Activated T-cell treated with anti-CD3 and anti-CD28 coated beads, Interleukin-2, amount 50 U/mL, for 4 hours (primary cell): ENCODE results near the gene KLRF1. TPM values are rescaled to one million over a fixed set of nuclear protein-coding genes. Genes with fewer than 3 reads are reported as not detected.

Experiments used
- ATAC-seq, 2 donors: fragments of 200-7000 bp; cut with Tn5 transposase; one replicate each; pipeline ENCODE4 v1.10.0; 2021
- DNase-seq: peaks from one replicate; pipeline ENCODE4 v3.0.0-alpha.2; 2020
- H3K27me3 Mint-ChIP-seq: one replicate; pipeline ENCODE4 v1.8.0; 2021; ENCODE audit warnings: low read depth, mixed read lengths
- H3K36me3 Mint-ChIP-seq: one replicate; pipeline ENCODE4 v1.8.0; 2022; ENCODE audit warnings: mixed read lengths; ENCODE audit not compliant: insufficient read depth
- H3K4me1 Mint-ChIP-seq: one replicate; pipeline ENCODE4 v1.8.0; 2021; ENCODE audit warnings: low read depth, mixed read lengths
- H3K4me3 Mint-ChIP-seq: one replicate; pipeline ENCODE4 v1.8.0; 2021; ENCODE audit warnings: mild to moderate bottlenecking, moderate library complexity, mixed read lengths
- H3K9me3 Mint-ChIP-seq: one replicate; pipeline ENCODE4 v1.8.0; 2021; ENCODE audit warnings: mixed read lengths
- total RNA-seq, 3 donors: library from RNA; stranded (reverse); gene quantifications; one replicate each; pipeline ENCODE4 v1.2.1, GENCODE V29; 2021

Gene KLRF1
- total RNA-seq, 3 donors from 2014 or later: not detected

- ATAC-seq: peak; percentile 43 to 57
- Mint-ChIP-seq H3K9me3 (no peaks in the 10 kb centered on the region), H3K36me3 (no peaks in the 10 kb centered on the region), H3K4me3 (peak overlapping the region; percentile 76), H3K27me3 (no peaks in the 10 kb centered on the region), H3K4me1 (peaks cover 58% of the 10 kb centered on the region)
- DNase-seq: no peak
Observed at GRCh38 chr12:9796346-9796745, 30.9 kb upstream of the KLRF1 start.

GRCh38 chr12:9796971-9797370 lies 30.3 kb upstream of the KLRF1 start:
- H3K9me3 Mint-ChIP-seq: no peaks in the 10 kb centered on the region
- peaks cover 52% of the 10 kb centered on the region for H3K4me1 Mint-ChIP-seq
- no peaks in the 10 kb centered on the region for H3K27me3 Mint-ChIP-seq
- no peaks in the 10 kb centered on the region for H3K36me3 Mint-ChIP-seq
- DNase-seq (no peak), ATAC-seq (no peak)
- H3K4me3 Mint-ChIP-seq: peak overlapping the region; percentile 76

DNA sequence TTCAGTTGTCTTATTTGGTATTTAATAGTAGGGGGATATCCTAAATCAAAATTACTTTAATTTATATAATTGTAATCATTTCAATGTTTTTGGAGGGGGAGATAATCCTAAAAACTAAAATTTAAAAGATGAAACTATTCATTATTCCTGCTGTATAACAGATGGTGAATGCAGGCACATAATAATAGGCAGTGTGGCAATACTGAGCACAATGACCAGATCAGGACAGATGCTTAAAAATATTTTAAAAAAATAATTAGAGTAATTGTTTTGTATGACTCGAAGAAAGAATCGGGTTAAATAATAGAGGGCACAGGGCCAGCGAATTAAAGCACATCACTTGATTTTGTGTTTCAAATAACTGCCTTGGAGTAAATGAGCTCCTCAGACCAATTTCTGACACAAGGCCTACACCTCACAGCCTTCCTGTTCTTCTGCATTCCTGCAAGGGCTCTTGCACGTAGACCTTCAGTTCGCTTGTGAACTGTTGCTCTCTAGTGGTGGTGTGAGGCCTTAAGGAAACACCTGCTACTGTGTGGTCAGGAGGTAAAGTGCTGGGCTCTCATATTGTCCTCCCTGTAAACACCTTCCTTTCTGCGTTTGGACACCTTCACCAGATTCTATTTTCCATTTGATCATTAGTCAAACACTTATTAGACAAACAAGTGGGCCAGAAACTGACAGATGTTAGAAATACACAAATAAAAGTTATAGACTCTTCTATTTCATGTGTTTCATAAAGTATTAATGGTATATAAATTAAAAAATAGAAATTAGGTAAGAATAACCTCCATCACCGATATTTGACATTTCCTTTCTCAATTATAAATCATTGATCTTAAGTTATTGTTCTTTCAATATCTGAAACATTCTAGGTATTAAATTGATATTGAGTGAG lies 29.3 kb upstream of the KLRF1 start:
- Mint-ChIP-seq H3K9me3 (no peaks in the 10 kb centered on the region), H3K4me1 (peaks cover 43% of the 10 kb centered on the region), H3K36me3 (no peaks in the 10 kb centered on the region), H3K4me3 (peak overlapping the region; percentile 76), H3K27me3 (no peaks in the 10 kb centered on the region)
- ATAC-seq (peak; percentile 64 to 75), DNase-seq (peak; percentile 58)

DNA sequence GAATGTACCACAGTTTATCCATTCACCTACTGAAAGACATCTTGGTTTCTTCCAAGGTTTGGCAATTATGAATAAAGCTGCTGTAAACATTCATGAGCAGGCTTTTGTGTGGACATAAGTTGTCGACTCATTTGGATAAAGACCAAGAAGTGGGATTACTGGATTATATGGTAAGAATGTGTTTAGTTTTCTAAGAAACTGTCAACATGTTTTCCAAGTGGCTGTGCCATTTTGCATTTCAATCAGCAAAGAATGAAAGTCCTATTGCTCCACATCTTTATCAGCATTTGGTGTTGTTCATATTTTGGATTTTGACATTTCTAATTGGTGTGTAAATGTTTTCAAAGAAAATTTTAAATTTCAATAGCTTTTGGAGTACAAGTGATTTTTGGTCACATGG lies 27.3 kb upstream of the KLRF1 start:
- H3K4me3 Mint-ChIP-seq: no peak overlapping the region
- ATAC-seq: no peak
- DNase-seq: no peak
- no peaks in the 10 kb centered on the region for H3K9me3 Mint-ChIP-seq
- no peaks in the 10 kb centered on the region for H3K27me3 Mint-ChIP-seq
- peaks cover 27% of the 10 kb centered on the region for H3K4me1 Mint-ChIP-seq
- H3K36me3 Mint-ChIP-seq: no peaks in the 10 kb centered on the region

DNA sequence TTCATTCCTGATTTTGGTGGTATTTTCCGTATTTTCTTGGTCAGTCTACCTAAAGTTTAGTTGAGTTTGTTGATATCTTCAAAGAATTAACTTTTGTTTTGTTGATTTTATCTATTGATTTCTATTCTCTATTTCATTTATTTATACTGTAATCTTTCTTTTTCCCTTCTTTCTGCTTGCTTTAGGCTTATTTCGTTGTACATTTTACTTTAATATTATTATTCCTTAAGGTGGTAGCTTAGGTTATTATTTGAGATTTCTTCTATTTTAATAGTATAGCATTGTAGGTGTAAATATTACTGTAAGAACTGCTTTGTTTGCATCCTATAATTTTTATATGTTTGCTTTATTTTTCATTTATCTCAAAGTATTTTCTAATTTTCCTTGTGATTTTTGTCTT lies 21.4 kb upstream of the KLRF1 start:
- ATAC-seq: no peak
- Mint-ChIP-seq H3K4me3 (no peak overlapping the region), H3K36me3 (no peaks in the 10 kb centered on the region), H3K27me3 (peaks cover 1% of the 10 kb centered on the region), H3K4me1 (no peaks in the 10 kb centered on the region), H3K9me3 (no peaks in the 10 kb centered on the region)
- DNase-seq: no peak

GRCh38 chr12:9806714-9807113 lies 20.6 kb upstream of the KLRF1 start:
- Mint-ChIP-seq H3K4me1 (no peaks in the 10 kb centered on the region), H3K27me3 (peaks cover 1% of the 10 kb centered on the region), H3K4me3 (no peak overlapping the region), H3K36me3 (no peaks in the 10 kb centered on the region), H3K9me3 (no peaks in the 10 kb centered on the region)
- ATAC-seq (no peak), DNase-seq (no peak)

DNA sequence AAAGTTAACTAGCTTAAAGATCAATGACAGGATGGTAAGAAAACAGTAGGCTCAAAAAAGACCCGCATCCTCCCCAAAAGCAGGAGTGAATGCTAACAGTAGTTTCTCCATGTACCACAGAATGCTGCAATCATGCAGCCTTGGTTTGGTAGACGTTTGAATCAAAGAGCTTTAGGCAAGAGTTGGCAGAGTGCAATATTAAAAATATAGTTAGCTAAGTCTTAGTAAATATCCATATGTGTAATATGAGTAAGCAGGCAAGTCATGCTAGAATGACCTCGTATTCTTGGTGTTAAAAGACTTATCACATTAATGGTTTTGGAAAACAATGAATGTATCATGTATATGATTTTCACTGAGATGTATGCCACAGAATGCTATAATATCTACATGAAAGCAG lies 18.8 kb upstream of the KLRF1 start:
- DNase-seq (no peak), ATAC-seq (peak in 1 of 2 donors; percentile 43)
- Mint-ChIP-seq H3K4me1 (peaks cover 1% of the 10 kb centered on the region), H3K4me3 (no peak overlapping the region), H3K36me3 (no peaks in the 10 kb centered on the region), H3K9me3 (no peaks in the 10 kb centered on the region), H3K27me3 (peaks cover 3% of the 10 kb centered on the region)

- Mint-ChIP-seq H3K9me3 (no peaks in the 10 kb centered on the region), H3K4me3 (no peak overlapping the region), H3K4me1 (peaks cover 6% of the 10 kb centered on the region), H3K36me3 (no peaks in the 10 kb centered on the region), H3K27me3 (peaks cover 3% of the 10 kb centered on the region)
- ATAC-seq: no peak
- no peak for DNase-seq
Observed at GRCh38 chr12:9809338-9809737, 17.9 kb upstream of the KLRF1 start.

DNA sequence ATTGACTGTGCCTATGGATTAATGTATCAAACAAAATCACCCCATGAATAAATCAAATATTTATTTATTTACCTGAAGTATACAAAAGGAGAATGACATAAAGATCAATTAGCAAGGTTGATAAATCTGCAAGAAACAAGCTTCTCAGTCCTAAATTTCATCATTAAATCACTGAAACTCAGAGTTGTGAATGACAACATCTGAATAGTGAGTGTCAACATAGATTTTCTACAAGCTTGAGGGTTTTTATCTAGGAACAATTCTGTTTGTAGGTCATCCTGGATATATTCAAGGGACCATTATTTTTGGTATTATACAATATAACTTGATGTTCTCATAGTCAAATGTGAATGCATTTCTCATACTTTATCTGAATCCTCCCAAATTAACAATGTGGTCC lies 17.4 kb upstream of the KLRF1 start:
- Mint-ChIP-seq H3K9me3 (no peaks in the 10 kb centered on the region), H3K27me3 (peaks cover 3% of the 10 kb centered on the region), H3K4me1 (peaks cover 6% of the 10 kb centered on the region), H3K36me3 (no peaks in the 10 kb centered on the region), H3K4me3 (no peak overlapping the region)
- ATAC-seq: no peak
- no peak for DNase-seq

- no peak for ATAC-seq
- H3K27me3 Mint-ChIP-seq: peaks cover 3% of the 10 kb centered on the region
- H3K4me3 Mint-ChIP-seq: no peak overlapping the region
- DNase-seq: no peak
- no peaks in the 10 kb centered on the region for H3K36me3 Mint-ChIP-seq
- H3K9me3 Mint-ChIP-seq: no peaks in the 10 kb centered on the region
- H3K4me1 Mint-ChIP-seq: peaks cover 6% of the 10 kb centered on the region
Observed at GRCh38 chr12:9810671-9811070, 16.6 kb upstream of the KLRF1 start.

DNA sequence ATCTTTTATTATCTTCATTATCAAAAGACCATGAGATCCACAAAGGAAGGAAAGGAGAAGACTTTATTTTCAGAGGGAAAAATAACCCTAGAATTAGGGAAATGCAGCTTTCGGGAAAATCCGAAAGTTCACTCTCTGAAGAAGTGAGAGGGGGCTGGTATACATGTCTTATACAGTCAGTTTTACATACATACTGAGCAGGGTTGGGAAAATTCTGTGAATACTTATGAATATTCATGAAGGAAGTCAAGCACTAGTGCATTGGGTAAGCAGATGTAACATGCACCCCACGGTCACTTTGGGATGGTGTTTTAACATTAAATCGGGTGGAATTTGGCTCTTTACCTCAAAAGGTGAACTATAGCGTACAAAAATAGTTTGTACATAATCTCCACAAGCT lies 15.7 kb upstream of the KLRF1 start:
- no peak overlapping the region for H3K4me3 Mint-ChIP-seq
- peaks cover 6% of the 10 kb centered on the region for H3K4me1 Mint-ChIP-seq
- H3K36me3 Mint-ChIP-seq: no peaks in the 10 kb centered on the region
- peaks cover 3% of the 10 kb centered on the region for H3K27me3 Mint-ChIP-seq
- no peak for DNase-seq
- no peak for ATAC-seq
- H3K9me3 Mint-ChIP-seq: no peaks in the 10 kb centered on the region

DNA sequence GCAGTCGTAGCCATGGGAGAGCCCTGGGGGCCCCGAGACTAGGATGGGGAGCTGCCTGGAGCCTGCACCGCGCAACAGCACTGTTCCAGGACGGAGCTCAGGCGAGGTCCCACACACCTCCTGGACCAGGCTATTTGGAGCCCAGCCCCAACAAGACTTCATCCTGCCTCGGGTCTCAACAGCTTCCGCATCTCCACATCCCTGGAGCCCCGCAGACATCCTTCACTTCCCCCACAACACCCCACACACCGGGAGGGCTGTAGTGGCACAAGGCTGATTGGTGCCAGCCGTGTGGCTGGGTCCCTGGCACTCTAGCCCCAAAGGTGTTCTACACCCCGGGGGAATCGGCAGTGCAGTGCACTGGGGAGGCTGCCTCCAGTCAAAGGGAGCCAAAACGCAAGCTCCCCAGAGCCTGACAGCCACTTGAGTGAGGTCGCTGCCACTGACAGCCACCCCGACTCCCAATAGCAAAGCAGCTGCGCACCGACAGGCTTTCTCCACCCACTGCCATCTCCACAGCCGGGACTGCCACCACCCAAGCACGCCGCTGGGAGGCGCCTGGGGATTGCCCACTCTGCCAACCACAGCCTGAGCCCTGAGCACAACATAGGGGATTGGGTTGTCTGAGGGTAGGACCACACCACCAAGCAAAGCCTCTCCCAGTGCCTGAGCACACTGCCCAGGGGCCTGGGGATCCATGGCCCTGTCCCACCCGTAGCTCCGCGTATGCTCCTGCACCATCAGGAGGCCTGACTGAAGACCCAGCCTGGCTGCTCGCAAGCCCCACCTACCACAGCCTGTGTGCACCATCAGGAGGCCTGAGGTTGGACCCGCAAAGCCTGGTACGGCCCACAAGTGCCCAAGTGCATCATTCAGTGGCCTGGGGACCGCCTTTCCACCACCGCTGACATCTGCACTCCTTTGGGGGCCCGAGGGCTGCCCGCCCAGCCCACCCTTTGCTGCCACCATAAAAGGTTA lies 13.2 kb upstream of the KLRF1 start:
- ATAC-seq: peak; percentile 97 to 98
- Mint-ChIP-seq H3K4me3 (peak overlapping the region; percentile 82), H3K36me3 (no peaks in the 10 kb centered on the region)

DNA sequence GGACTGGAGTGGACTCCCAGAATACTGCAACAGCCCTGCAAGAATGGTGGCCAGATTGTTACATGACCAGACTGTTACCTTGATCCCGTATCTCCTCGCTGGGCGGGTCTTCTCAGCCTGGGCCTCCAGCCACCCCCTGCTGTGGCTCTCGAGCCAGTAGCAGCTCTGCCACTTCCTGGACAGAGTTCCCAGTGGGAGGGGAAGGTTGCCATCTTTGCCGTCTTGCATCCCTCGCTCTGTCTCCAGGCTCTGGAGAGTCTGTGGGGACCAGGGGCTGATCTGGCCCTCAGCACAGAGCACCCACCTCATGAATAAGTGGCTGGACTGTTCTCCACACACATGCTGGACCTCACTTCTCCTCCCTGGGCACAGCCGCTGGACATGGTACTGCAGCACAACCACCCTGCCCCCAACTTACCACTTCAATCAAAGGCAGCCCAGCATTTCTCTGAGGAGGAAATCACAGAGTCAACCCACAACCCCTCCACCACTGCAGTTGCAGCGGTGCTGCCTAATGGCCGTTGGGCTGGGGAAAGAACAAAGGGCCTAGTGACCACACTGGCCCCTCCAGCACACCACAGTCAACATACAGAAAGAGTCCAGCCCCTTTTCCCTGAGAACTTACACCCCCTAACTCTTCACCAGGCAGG lies 6.9 kb upstream of the KLRF1 start:
- H3K4me1 Mint-ChIP-seq: peaks cover 5% of the 10 kb centered on the region
- H3K9me3 Mint-ChIP-seq: no peaks in the 10 kb centered on the region
- ATAC-seq (no peak), DNase-seq (no peak)
- no peaks in the 10 kb centered on the region for H3K36me3 Mint-ChIP-seq
- H3K4me3 Mint-ChIP-seq: no peak overlapping the region
- H3K27me3 Mint-ChIP-seq: peaks cover 19% of the 10 kb centered on the region

More for the DNA sequence above, 13.2 kb upstream of the KLRF1 start:
- Mint-ChIP-seq H3K27me3 (peaks cover 2% of the 10 kb centered on the region), H3K9me3 (no peaks in the 10 kb centered on the region), H3K4me1 (peaks cover 6% of the 10 kb centered on the region)
- DNase-seq: peak; percentile 94

- Mint-ChIP-seq H3K36me3 (no peaks in the 10 kb centered on the region), H3K4me3 (peak overlapping the region; percentile 57), H3K4me1 (peaks cover 4% of the 10 kb centered on the region), H3K9me3 (peaks cover 7% of the 10 kb centered on the region), H3K27me3 (peaks cover 3% of the 10 kb centered on the region)
- DNase-seq (no peak), ATAC-seq (no peak)
Observed at GRCh38 chr12:9829483-9829882, 2.2 kb downstream of the KLRF1 start.
